GM19372 (cell line): ENCODE measurements around the gene C1QL4.
"Not testable (repeated sequence)": the region's sequence is repeated elsewhere in the genome, so short reads cannot be mapped to it uniquely, and the experiment has no call there.

Source experiments
- ATAC-seq: cut with Tn5 transposase; IDR thresholded peaks from one replicate; pipeline ENCODE4 v1.9.1; 2021; ENCODE audit warnings: mild to moderate bottlenecking, low read depth, moderate library complexity; ENCODE audit not compliant: unreplicated experiment

The C1QL4 gene

DNA sequence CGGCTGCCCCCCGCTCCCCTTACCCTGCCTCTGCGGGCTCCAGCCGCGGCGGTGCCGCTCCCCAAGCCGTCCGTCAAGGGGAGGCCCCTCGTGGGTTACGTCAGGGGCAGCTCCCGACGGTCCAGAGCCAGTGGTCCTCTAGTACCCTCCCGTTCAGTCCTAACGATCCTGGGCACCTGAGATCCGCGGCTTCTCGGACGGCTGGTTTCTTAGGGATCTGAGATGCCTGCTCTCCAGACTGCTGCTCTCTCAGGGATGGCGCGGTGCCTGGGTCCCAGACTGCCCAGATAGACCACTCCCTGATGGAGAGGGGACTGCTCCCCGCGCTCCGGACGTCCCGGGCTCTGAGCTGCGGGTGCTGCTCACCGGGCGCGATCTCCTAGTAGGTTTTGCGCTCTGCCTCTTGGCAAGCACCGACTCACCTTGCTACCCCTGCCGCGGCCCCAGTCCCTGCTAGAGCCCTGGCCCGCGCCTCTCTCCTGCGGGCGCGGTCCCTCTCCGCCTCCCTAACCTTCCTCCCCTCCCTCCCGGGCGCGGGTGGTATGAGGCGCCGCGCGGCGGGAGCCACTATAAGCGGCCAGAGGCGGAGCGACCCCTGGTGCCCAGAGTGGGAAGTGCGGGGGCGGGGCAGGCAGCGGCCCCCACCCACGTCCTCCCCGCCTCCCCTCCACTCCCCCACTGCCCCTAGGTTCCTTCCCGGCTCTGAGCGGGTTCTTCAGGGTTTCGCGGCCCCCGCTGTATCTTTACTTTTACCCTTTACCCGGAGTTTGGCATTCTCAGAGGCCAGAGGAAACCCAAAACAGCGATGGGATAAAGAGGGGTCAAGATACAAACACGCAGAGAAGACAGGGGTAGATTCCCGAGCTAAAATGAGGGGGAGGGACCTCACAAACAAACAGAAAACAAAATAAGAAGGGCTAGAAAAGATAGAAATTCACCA lies at the start of gene C1QL4:
C1QL4 (minus strand) TSS at position 544 of the 940 bp plus-strand sequence. CDS start 711 bp downstream, outside the sequence.
- ATAC-seq = no peak

DNA sequence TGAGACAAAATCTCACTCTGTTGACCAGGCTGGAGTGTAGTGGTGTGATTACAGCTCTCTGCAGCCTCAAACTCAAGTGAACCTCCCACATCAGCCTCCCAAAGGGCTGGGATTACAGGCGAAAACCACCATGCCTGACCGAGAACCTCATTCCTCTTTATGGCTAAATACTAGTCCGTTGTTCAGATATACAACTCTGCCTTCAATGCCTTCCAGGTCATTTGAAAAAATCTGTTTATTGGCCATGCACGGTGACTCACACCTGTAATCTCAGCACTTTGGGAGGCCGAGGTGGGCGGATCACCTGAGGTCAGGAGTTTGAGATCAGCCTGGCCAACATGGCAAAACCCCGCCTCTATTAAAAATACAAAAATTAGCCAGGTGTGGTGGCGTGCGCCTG lies 43.2 kb upstream of the C1QL4 start:
- ATAC-seq = not testable (repeated sequence)

DNA sequence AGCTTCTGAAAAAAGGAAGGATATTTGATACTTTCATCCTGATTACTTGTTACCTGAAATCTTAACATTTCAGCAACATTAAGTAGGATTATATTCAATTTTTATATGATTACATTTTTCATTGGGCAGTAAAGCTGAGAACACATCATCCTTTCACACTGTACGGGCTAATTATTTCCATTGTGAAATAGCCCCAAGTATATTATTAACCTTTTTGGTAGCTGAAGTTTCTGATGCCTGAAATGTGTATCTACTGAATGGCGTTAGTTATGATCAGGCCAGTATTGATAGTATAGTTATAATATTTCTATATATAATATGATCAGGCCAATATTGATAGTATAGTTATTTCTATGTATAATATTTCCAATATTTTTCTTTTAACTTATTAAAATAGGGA lies 40.4 kb upstream of the C1QL4 start:
- ATAC-seq = no peak

DNA sequence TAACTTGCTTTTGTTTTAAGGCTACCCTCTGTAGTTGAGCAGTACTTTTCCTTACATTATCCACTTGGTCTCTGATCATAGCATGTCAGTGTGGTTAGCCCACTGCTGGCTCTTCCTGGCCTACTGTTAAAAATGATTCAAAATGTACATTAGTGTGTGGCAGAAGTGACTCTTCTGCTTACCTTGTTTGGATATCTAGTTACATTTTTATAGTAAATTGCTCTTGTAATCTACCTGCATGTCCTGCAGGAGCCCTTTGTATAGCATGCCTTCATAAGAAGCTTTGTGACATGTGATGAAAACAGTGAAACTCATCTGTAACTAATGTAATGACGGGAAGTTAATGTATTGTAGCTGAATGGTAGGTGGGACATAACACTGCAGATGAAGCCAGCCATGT lies 38.4 kb upstream of the C1QL4 start:
- ATAC-seq = no peak

DNA sequence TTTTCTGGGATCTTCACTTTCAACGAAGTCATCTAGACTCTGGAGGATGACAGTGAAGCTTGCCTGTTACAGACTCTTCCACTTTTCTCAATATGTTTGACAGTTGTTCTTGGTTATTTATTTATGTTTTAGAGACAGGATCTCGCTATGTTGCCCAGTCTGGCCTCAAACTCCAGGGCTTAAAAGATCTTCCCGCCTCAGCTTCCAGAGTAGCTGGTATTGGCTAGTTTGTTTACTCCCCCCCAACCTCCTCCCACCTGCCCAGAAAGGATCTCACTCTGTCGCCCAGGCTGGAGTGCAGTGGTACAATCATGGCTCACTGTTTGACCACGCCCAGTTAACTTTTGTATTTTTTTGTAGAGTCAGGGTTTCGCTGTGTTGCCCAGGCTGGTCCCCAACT lies 33.6 kb upstream of the C1QL4 start:
- no peak for ATAC-seq

DNA sequence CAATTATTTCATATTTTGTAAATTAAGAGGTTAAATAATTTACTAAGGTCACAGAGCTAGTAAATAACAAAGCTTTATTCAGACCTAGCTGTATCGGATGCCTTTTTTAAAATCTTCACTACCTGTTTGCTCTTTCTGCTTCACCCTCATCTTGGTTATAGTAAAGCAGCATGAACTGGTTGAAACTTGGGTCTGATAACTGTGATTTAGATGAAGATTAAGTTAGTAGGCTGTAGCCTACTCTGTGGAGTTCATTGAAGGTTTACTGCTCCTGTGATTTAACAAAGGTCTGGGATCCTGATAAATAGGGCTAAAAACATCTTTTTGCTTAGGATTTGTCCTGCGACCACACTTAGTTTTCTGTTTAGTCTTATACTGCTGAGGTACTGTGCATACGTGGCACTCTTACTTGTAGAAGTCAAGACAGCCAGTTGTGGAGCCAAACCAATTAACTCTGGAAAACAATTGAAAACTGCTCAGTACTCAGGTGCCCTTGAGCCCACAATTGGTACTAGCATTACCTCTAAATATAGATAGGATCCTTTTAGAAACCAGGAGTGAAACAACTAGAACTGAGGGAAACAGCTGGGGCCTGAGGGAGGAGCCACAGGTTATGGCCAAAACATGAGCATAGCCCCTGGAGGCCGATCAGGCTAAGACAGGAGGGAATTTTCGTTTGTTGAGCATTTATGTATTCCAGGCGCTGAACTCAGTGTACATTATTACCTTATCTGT lies 32.6 kb upstream of the C1QL4 start:
- ATAC-seq = peak; percentile 31

DNA sequence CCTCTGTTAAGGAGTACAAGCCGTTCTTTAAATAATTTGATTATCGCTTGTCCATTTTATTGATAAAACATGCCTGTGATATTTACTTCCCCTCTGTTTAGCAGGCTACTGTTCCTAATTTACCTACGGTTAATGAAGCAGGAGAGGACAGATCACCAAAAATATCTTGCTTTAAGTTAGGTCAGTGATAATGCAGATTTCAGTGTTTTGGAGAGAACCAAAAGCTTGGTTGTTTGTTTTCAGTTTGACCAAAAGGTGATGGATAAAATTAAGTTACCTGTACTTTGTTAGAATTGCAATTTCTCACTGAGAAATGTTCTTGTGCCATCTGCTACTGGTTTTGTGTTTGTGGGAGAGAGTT lies 31.2 kb upstream of the C1QL4 start:
- ATAC-seq = no peak

DNA sequence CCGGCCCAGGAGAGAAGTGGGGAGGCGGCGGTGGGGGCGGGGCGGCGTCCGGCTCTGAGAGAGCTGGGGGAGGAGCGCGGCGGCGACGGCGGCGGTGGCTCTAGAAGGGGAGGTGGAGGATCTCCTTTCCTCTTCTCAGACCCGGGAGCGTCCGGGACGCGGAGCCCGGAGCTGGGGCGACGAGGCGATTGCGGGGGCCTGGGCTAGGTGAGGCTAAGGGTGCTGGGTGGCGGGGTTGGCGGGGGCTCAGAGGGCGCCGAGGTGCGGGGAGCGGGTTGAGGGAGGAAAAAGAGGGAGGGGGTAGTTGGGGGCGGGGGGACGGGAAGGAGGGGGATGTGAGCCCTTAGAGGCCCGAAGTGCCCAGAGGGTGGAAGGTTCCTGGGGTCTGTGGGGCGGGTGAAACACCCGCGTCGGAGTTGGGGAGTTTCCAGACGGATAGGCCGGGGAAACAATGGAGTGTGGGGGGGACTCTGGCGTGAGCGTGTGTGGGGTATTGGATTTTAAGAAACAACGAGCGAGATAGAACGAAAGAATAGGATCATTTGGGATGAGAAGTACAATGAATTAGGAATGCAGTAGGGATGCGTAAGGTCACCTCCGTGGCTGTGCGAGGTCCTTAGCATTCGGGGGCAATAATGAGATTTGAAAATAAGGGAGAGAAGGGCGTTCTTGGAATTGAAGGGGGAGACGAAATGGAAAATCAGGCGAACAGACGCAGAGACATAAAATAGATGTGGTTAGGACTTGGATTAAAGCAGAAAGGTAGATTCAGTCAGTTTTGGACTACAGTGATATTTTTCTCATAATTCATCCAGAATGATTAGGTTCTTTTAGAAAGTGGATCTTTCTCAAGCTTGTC lies 30.6 kb upstream of the C1QL4 start, which contains the start of gene SPATS2:
SPATS2 (plus strand) TSS at position 82 of the 859 bp plus-strand sequence. CDS start 93,551 bp downstream, outside the sequence.
- no peak for ATAC-seq

DNA sequence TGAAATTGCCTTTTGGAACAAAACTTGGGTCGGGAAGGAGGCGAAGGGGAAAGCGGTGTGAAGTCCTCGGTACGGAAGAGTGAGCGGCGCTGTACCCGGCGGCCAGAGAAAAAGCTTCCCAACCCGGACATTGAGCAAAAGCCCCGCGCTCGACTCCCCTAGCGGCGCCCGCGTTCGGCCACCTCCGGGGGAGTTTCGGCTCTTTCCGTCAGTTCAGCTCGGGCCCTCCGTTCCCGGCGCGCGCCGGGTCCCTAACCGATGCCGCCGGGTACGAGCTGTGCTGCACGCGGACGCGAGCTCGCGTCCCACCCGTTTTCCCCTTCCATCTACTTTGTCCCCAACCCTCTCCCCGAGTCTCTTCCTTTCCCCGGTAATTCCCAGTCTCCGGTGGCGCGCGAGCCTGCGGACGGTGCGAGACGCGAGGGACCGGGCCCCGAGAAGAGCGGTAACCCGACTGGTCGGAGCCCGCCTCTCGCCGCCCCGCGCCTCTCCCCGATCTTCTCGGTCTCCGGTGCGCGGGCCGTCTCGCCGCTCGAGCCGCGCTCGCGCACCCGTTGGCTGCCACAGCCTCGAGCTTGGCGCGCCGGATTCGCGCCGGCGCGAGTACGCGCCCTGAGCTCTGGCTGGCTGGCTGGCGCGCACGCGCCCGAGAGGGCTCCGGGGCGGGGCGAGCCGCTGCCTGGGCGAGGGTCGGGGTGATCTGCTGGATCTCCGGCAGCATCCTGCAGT lies 29.8 kb upstream of the C1QL4 start:
- peak; percentile 73 for ATAC-seq

DNA sequence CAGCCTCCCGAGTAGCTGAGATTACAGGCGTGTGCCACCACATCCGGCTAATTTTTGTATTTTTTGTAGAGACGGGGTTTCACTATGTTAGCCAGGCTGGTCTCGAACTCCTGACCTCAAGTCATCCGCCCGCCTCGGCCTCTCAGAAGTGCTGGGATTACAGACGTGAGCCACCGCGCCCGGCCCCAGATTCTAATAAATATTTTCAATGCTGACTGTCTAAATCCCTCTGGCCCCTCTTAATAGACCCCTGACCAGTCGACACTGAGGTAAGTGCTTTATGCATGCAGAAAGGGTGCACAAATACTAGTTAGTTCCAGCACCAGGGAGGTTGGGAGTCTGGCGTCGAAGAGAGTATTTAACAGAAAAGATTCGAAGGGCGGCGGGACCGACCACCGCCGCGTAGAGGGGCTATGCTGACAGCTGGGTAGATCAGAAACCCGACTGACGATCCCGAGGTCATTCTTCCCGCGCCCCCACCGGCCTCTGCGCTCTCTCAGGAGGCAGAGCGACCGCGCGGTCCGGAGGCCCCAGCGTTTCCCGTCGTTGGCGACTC lies 29.2 kb upstream of the C1QL4 start:
- peak; percentile 2 for ATAC-seq

DNA sequence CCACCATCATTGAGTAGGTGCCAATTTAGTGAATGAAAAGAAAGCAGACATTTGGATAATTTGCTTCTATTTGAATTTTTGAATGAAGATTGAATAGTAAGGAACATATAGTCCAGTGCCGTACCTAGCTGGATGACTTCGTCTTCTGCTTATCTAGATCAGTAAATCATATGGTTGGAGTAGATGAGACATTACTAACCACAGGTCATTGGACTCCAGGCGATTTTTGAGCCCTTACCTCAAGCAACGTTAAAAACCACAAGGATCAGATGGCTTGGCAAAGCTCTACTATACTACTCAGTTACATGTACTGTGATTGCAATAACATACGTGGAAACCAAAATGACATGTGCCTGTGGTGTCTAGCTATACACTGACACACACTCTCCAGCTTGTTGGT lies 28.6 kb upstream of the C1QL4 start:
- no peak for ATAC-seq

DNA sequence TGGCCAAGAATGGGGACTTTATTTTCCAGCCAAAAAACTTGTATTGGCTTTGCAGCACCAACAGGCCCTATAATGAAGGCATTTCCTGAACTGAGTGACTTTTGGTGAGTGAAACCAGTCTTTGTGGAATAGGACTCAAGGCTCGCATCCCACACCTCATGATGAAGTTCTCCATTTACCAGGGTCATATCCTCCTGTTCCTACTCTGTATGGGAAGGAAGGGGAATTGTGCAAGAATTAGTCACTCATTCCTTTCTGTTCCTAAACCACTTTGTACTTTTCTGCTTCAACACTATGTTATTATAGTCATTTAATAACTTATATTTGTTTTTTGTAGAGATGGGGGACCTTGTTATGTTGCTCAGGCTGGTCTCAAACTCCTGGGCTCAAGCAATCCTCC lies 28.0 kb upstream of the C1QL4 start:
- ATAC-seq = no peak

DNA sequence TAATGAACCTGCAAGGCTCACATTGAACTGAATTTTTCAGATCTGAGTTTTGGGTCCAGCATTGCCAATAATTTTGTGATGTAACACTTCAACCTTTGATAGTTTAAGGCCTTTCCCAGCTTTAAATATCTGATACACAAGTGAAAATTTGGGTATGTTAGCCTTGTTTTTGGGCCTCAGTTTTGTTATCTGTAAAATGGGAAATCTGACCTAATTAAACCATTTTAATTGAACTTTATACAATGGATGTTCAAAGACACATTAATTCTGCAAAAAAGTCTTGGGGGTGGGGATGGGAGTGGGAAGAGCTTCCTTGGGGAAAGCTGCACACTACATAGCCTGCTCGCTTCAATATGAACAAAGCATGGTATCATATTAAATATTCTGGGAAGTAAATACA lies 25.1 kb upstream of the C1QL4 start:
- no peak for ATAC-seq

DNA sequence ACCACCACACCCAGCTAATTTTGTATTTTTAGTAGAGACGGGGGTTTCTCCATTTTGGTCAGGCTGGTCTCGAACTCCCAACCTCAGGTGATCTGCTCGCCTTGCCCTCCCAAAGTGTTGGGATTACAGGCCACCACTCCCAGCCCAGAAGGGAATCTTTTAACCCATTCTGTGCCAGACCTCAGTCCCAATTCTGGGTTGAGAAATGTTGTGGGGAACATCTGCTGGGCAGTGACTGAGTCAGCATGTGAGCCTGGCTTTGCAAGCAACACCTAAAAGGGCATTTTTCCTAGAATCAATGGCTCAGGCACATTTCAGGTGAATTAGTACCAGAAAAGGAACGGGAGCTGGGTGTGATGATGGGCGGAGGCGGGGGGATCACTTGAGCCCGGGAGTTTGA lies 22.7 kb upstream of the C1QL4 start:
- no peak for ATAC-seq

DNA sequence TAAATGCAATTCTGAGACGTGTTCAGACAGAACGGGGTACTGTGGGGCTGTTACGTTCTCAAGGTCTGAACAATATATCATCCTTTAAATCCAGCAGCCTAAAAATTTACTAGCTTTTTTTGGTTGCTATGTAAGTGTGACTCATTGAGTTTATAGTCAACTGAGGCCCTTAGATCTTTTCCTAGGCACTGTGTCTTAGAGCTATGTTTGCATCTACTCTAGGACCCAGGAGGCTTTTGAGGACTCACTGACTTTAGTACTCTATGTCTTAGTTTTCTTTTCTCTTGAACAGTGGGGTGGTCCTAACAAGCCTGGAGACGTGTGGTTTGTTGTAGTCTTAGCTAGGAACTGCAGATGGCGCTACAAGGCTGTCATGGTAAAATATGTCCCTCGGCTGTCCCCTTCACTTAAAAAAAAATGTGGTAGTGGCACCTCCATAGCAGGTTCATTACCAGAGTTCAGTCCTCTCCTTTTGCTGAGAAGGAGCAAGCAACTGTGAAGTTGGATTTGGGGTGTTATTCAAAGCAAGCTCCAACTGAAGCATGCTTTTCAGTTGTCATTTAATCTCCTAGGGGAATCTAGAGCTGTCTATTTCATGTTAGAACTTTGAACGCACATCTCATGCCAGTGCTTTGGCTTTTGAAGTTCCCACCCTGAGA lies 21.6 kb upstream of the C1QL4 start:
- no peak for ATAC-seq

DNA sequence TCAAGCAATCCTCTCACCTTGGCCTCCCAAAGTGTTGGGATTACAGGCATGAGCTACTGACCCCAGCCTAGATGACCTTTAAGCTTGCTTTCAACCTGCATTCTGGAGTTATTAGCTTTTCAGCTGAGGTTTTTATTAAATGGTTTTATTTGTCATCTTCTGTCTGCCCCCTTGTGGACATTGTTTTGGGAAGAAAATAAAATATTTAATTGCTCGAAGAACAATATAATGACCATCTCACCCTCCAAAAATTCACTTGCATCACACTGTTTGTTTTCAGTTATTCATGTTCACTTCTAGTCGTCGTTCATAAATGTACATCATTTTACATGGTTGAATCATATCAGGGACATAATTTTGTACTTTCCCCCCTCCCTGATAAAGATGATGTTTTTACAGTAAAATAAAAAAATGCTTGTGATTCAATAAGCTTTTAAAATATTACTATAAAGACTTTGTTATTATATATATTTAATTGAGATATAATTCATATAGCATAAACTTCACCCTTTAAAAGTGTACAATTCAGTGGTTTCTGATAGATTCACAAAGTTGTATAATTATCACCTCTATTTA lies 20.2 kb upstream of the C1QL4 start:
- ATAC-seq = no peak

DNA sequence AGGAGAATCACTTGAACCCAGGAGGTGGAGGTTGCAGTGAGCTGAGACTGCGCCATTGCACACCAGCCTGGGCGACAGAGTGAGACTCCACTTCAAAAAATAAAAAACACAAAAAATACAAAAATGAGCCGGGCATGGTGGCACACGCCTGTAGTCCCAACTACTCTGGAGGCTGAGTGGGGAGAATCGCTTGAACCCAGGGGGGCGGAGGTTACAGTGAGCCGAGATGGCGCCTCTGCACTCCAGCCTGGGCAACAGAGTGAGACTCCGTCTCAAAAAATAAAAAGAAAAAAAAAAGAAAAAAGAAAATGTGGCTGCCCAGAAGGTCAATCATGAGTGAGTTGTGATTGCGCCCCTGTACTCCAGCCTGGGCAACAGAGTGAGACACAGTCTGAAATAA lies 18.9 kb upstream of the C1QL4 start:
- no peak for ATAC-seq

DNA sequence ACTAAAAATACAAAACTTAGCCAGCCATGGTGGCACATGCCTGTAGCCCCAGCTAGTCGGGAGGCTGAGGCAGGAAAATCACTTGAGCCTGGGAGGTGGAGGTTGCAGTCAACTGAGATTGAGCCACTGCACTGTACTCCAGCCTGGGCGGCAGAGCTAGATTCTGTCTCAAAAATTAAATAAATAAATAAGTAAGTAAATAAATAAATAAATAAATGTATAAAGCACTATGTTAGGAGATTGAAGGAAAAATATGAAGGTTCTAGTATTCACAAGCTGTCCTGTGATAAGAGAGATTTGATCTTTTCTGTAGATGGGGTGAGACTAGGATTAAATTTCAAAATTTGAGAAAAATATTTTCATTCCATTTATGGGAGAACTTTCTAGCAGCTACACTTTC lies 15.4 kb upstream of the C1QL4 start:
- no peak for ATAC-seq

DNA sequence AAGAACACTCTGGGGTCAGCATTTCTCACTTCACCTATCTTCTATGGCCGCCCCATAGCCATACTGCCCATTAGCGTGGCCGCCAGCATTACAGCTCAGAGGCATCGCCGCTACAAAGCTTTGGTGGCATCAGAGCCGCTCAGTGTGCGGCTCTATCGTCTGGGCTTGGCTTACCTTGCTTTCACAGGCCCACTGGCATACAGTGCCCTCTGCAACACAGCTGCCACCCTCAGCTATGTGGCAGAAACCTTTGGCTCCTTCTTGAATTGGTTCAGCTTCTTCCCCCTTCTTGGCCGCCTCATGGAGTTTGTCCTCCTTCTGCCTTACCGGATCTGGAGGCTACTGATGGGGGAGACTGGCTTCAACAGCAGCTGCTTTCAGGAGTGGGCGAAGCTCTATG lies 12.3 kb upstream of the C1QL4 start:
- no peak for ATAC-seq
